C4-2B (cell line): ENCODE data around the gene TSGA10.

Source experiments
- ZFX ChIP-seq: fragments of 450-650 bp; IDR thresholded peaks from 2 replicates; pipeline ENCODE4 v1.6.1; 2017
- TF ChIP-seq, protein P1 (sequence below): fragments of 450-650 bp; conservative IDR thresholded peaks from 2 replicates; pipeline ENCODE4 v1.5.1; 2017; ENCODE audit warnings: mild to moderate bottlenecking

- TF ChIP-seq, protein P1, sequence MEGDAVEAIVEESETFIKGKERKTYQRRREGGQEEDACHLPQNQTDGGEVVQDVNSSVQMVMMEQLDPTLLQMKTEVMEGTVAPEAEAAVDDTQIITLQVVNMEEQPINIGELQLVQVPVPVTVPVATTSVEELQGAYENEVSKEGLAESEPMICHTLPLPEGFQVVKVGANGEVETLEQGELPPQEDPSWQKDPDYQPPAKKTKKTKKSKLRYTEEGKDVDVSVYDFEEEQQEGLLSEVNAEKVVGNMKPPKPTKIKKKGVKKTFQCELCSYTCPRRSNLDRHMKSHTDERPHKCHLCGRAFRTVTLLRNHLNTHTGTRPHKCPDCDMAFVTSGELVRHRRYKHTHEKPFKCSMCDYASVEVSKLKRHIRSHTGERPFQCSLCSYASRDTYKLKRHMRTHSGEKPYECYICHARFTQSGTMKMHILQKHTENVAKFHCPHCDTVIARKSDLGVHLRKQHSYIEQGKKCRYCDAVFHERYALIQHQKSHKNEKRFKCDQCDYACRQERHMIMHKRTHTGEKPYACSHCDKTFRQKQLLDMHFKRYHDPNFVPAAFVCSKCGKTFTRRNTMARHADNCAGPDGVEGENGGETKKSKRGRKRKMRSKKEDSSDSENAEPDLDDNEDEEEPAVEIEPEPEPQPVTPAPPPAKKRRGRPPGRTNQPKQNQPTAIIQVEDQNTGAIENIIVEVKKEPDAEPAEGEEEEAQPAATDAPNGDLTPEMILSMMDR = no peak
- no peak for TF ChIP-seq ZFX
Measured at GRCh38 chr2:99101697-99102096, 53.0 kb downstream of the TSGA10 start.
